HepG2 (cell line): ENCODE measurements around the gene MTMR3. TPM values are rescaled to one million over a fixed set of nuclear protein-coding genes. Genes with fewer than 3 reads are reported as not detected.

ENCODE experiments used
- AGO1 ChIP-seq: fragments of 200-400 bp; formaldehyde crosslinking; IDR thresholded peaks from 2 replicates; pipeline ENCODE4 v1.6.1; 2017; ENCODE audit warnings: mild to moderate bottlenecking, low read depth, low read length, moderate library complexity; ENCODE audit not compliant: poor library complexity, severe bottlenecking
- TIGD3 ChIP-seq: sonication (generic); formaldehyde crosslinking; IDR thresholded peaks from 2 replicates; pipeline ENCODE4 v1.5.1; 2020; ENCODE audit warnings: mild to moderate bottlenecking, missing genetic modification reagents, borderline replicate concordance
- ZNF251 ChIP-seq: sonication (generic); formaldehyde crosslinking; IDR thresholded peaks from 2 replicates; pipeline ENCODE4 v1.9.0; 2021; ENCODE audit warnings: mild to moderate bottlenecking, missing genetic modification reagents
- ZNF512B ChIP-seq: sonication (generic); formaldehyde crosslinking; IDR thresholded peaks from 2 replicates; pipeline ENCODE4 v1.5.1; 2020; ENCODE audit warnings: missing genetic modification reagents, mild to moderate bottlenecking, borderline replicate concordance
- ZSCAN5A ChIP-seq: sonication (generic); formaldehyde crosslinking; IDR thresholded peaks from 2 replicates; pipeline ENCODE4 v1.8.0; 2022; ENCODE audit warnings: mild to moderate bottlenecking, missing genetic modification reagents, borderline replicate concordance
- polyA plus RNA-seq, 8 experiments: library from polyadenylated mRNA; depleted of rRNA in 3 of 8; stranded (reverse) in 7 of 8; unstranded in 1 of 8; fragments of >200 nt; fragmentation: Illumina TruSeq in 4 of 8; extraction: Trizol in 4 of 8; gene quantifications; 2 replicates each; pipeline versions ENCODE4 v1.2.1 to v1.2.3, GENCODE V29; 2011 to 2016; ENCODE audit warnings: low read depth in 4 of 8, missing spikeins in 1 of 8, mixed read lengths in 1 of 8; ENCODE audit not compliant: insufficient read depth in 1 of 8
- total RNA-seq, 5 experiments: library from RNA; depleted of rRNA; stranded (reverse); fragments of >200 nt; fragmentation: Illumina TruSeq; extraction: Trizol; gene quantifications; 2 replicates each; pipeline ENCODE4 v1.2.3, GENCODE V29; 2016; ENCODE audit warnings: low read depth in 1 of 5

MTMR3 gene
- total and polyA plus RNA-seq, 2 of the 13 experiments (the other 11 are each of a cell fraction or from before 2014, with no cell fraction given): 12.6 to 24.8 TPM

GRCh38 chr22:29892315-29893156 lies 9.6 kb downstream of the MTMR3 start (continued):
- TF ChIP-seq ZSCAN5A (CRISPR knock-in tag): no peak
- no peak for TF ChIP-seq ZNF512B (CRISPR knock-in tag)
- no peak for TF ChIP-seq ZNF251 (CRISPR knock-in tag)
- TF ChIP-seq TIGD3 (CRISPR knock-in tag): no peak
- TF ChIP-seq AGO1: no peak
